Epidermal melanocyte (primary cell): Measurements from ENCODE around the gene PLEKHB2.
"Not testable (repeated sequence)": the region's sequence is repeated elsewhere in the genome, so short reads cannot be mapped to it uniquely, and the experiment has no call there.

Experiments
- DNase-seq: peaks from one replicate; pipeline ENCODE4 v3.0.0; 2011; ENCODE audit warnings: low spot score; ENCODE audit not compliant: insufficient read length

PLEKHB2 gene

GRCh38 chr2:131105156-131105949, at the start of gene PLEKHB2:
TSS of gene PLEKHB2 (plus strand) at chr2:131105336. CDS start at chr2:131120942, 15,606 bp downstream.
- peak; percentile 85 for DNase-seq

GRCh38 chr2:131056204-131056931, 48.8 kb upstream of the PLEKHB2 start:
- no peak for DNase-seq

GRCh38 chr2:131056932-131057287, 48.2 kb upstream of the PLEKHB2 start:
- DNase-seq: no peak

GRCh38 chr2:131058214-131058843, 46.8 kb upstream of the PLEKHB2 start:
- no peak for DNase-seq

GRCh38 chr2:131058920-131059319, 46.2 kb upstream of the PLEKHB2 start:
- no peak for DNase-seq

- no peak for DNase-seq
These were observed 41.4 kb upstream of the PLEKHB2 start for GRCh38 chr2:131063501-131064283.

GRCh38 chr2:131064589-131065512, 40.3 kb upstream of the PLEKHB2 start:
- DNase-seq: no peak

GRCh38 chr2:131067465-131068125, 37.5 kb upstream of the PLEKHB2 start:
- no peak for DNase-seq

- DNase-seq: not testable (repeated sequence)
These were observed 37.0 kb upstream of the PLEKHB2 start for GRCh38 chr2:131068172-131068571.

GRCh38 chr2:131075578-131075977, 29.6 kb upstream of the PLEKHB2 start:
- not testable (repeated sequence) for DNase-seq

- no peak for DNase-seq
These were observed 28.4 kb upstream of the PLEKHB2 start for GRCh38 chr2:131076707-131077106.

GRCh38 chr2:131077182-131077846, 27.8 kb upstream of the PLEKHB2 start:
- DNase-seq: no peak

GRCh38 chr2:131077966-131078365, 27.2 kb upstream of the PLEKHB2 start:
- DNase-seq: no peak

GRCh38 chr2:131079931-131080330, 25.2 kb upstream of the PLEKHB2 start:
- DNase-seq: not testable (repeated sequence)

- DNase-seq: no peak
These were observed 23.9 kb upstream of the PLEKHB2 start for GRCh38 chr2:131081190-131081589.

GRCh38 chr2:131085646-131086045, 19.5 kb upstream of the PLEKHB2 start:
- no peak for DNase-seq

GRCh38 chr2:131092458-131093005, 12.6 kb upstream of the PLEKHB2 start:
- DNase-seq: no peak

GRCh38 chr2:131093006-131093695, 12.0 kb upstream of the PLEKHB2 start, which contains the start of gene FAM168B:
TSS of gene FAM168B (minus strand) at chr2:131093460. CDS start at chr2:131082646, 10,814 bp downstream.
- DNase-seq: peak; percentile 94
